ENCODE measurements around the gene SLC49A4. TPM values are rescaled to one million over a fixed set of nuclear protein-coding genes. Genes with fewer than 3 reads are reported as not detected.
A peak's percentile ranks its signal among the peaks of the same experiment; 100 is the strongest.

The SLC49A4 gene
- total RNA-seq, 1 experiment from 2014 or later: 10.2 TPM

GRCh38 chr3:122912772-122913538, 118.1 kb downstream of the SLC49A4 start (continued):
- TF ChIP-seq USF2 (CRISPR knock-in tag; IDR thresholded peaks at IDR 0.05): no peak

- DNase-seq (ENCODE audit: low spot score) (no peak), ATAC-seq (no peak)
- Mint-ChIP-seq H3K27ac (no peak overlapping the region), H3K4me3 (no peak overlapping the region), H3K9me3 (no peaks in the 10 kb centered on the region), H3K27me3 (ENCODE audit: low read depth) (no peaks in the 10 kb centered on the region), H3K36me3 (no peaks in the 10 kb centered on the region), H3K4me1 (no peaks in the 10 kb centered on the region)
- POLR2A ChIA-PET: no interaction called here
- CTCF ChIA-PET: no interaction called here
- no peak for TF ChIP-seq MXD4 (CRISPR knock-in tag; IDR thresholded peaks at IDR 0.05; ENCODE audit: borderline replicate concordance)
- no peak for TF ChIP-seq NR1H2 (CRISPR knock-in tag; IDR thresholded peaks at IDR 0.05)
- TF ChIP-seq E2F5 (CRISPR knock-in tag; IDR thresholded peaks at IDR 0.05): no peak
- TF ChIP-seq HMGA2 (CRISPR knock-in tag; IDR thresholded peaks at IDR 0.05): no peak
- 0 out of 2 replicates have a peak, but pooled peaks have one; percentile 42 for TF ChIP-seq KAT7 (CRISPR knock-in tag; IDR thresholded peaks at IDR 0.05; ENCODE audit: borderline replicate concordance)
These were observed 118.8 kb downstream of the SLC49A4 start for GRCh38 chr3:122913539-122914100.

DNA sequence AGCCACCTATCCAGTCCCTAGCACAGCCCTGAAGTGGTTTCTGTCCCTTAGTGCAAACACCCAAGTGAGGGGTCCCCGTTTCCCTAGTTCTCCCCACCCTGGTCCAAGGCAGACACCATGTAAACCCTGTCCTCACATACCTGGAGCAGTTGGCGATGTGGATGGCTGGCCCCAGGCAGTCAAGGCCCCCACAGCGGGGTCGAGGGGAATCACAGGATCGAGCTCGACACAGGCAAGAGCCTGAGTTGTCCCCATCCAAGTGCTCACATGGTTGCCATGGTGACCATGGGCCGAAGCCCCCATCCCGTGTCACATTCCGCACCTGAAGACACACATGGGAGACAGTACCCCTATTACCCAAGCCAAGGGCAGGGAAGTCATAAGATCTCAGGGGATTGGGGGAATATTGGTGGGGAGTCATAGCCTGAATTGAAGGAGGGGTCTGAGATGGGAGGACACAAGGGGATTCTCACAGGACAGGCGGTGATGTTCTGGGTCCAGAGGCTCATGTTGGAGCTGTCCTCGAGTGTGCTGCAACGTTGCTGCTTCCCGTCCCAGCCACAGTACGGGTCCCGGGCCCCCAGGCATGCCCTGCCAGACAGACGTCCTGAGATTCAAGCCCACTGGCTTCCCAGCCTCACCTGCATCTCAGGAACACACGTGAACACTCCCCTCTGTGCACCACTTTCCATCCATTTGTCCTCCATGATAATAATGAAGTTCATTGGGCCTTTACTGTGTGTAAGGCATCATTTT, 120.6 kb downstream of the SLC49A4 start:
- TF ChIP-seq STAT6 (CRISPR knock-in tag; conservative IDR thresholded peaks at IDR 0.05; ENCODE audit: low read depth) (no peak), FOXJ3 (CRISPR knock-in tag; IDR thresholded peaks at IDR 0.05; ENCODE audit: borderline replicate concordance) (no peak), EMX1 (CRISPR knock-in tag; IDR thresholded peaks at IDR 0.05) (no peak), ATF6 (CRISPR knock-in tag; IDR thresholded peaks at IDR 0.05) (no peak), ZNF425 (CRISPR knock-in tag; conservative IDR thresholded peaks at IDR 0.05) (no peak), IRF2 (CRISPR knock-in tag; IDR thresholded peaks at IDR 0.05; ENCODE audit: borderline replicate concordance, low read depth) (no peak), TEAD1 (CRISPR knock-in tag; IDR thresholded peaks at IDR 0.05) (no peak), NFYB (CRISPR knock-in tag; conservative IDR thresholded peaks at IDR 0.05; ENCODE audit: low read depth) (no peak), ZNF219 (CRISPR knock-in tag; IDR thresholded peaks at IDR 0.05; ENCODE audit: borderline replicate concordance) (no peak), GRHL2 (CRISPR knock-in tag; IDR thresholded peaks at IDR 0.05; ENCODE audit: insufficient replicate concordance, severe bottlenecking) (no peak), ZNF317 (CRISPR knock-in tag; IDR thresholded peaks at IDR 0.05; ENCODE audit: borderline replicate concordance, low read depth) (no peak), ZNF396 (CRISPR knock-in tag; IDR thresholded peaks at IDR 0.05; ENCODE audit: borderline replicate concordance) (no peak), TP53 (CRISPR knock-in tag; IDR thresholded peaks at IDR 0.05) (no peak)
- TF ChIP-seq, protein P1, sequence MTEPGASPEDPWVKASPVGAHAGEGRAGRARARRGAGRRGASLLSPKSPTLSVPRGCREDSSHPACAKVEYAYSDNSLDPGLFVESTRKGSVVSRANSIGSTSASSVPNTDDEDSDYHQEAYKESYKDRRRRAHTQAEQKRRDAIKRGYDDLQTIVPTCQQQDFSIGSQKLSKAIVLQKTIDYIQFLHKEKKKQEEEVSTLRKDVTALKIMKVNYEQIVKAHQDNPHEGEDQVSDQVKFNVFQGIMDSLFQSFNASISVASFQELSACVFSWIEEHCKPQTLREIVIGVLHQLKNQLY (CRISPR knock-in tag; IDR thresholded peaks at IDR 0.05): no peak
- TF ChIP-seq, protein P2, sequence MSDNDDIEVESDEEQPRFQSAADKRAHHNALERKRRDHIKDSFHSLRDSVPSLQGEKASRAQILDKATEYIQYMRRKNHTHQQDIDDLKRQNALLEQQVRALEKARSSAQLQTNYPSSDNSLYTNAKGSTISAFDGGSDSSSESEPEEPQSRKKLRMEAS (CRISPR knock-in tag; IDR thresholded peaks at IDR 0.05): no peak
- Mint-ChIP-seq H3K4me3 (no peak overlapping the region), H3K27me3 (ENCODE audit: low read depth) (peaks cover under 1% of the 10 kb centered on the region), H3K9me3 (no peaks in the 10 kb centered on the region), H3K36me3 (no peaks in the 10 kb centered on the region), H3K4me1 (no peaks in the 10 kb centered on the region), H3K27ac (no peak overlapping the region)
- ATAC-seq (no peak), DNase-seq (ENCODE audit: low spot score) (no peak)
- ChIA-PET CTCF (no interaction called here), POLR2A (no interaction called here)
